K562 (cell line): ENCODE measurements around the gene CAMK1D. TPM values are rescaled to one million over a fixed set of nuclear protein-coding genes. Genes with fewer than 3 reads are reported as not detected.
A peak's percentile ranks its signal among the peaks of the same experiment; 100 is the strongest.

ENCODE experiments used
- ATAC-seq: fragments of 200-7000 bp; cut with Tn5 transposase; 3 replicates; pipeline ENCODE4 v1.9.1; 2020; ENCODE audit warnings: moderate library complexity
- BruUV-seq: library from RNA; stranded (reverse); fragments of 400-500 nt; replicated peaks from 2 replicates; lab custom pipeline; 2021; lab: Mats Ljungman, UMichigan
- CTCF ChIA-PET: fragments of 300-600 bp; formaldehyde crosslinking; extraction: SDS; loops from one replicate; lab custom pipeline; 2021; ENCODE audit warnings: low intra/inter-chr PET ratio; lab: Yijun Ruan, JAX
- POLR2A ChIA-PET: fragments of 300-600, 350-650 bp; sonication (Branson Sonifier 250); formaldehyde crosslinking; extraction: SDS; loops from one replicate; lab custom pipeline; 2021; ENCODE audit warnings: antibody characterized with exemption, inconsistent platforms; lab: Yijun Ruan, JAX
- DNase-seq, 4 experiments: peaks; one replicate each; pipeline versions ENCODE4 v3.0.0 to v3.0.0-alpha.2; 2011 to 2018; ENCODE audit warnings: low spot score in 3 of 4, mixed read lengths in 3 of 4; ENCODE audit errors: extremely low read depth in 1 of 4
- FAIRE-seq: peaks from 2 replicates; lab custom pipeline; 2011; peaks lifted over from hg19 to GRCh38; lab: Jason Lieb, UNC
- H2AFZ ChIP-seq: 2 replicates; pipeline ENCODE4 v1.6.0; 2011; ENCODE audit warnings: low read depth, low read length, control low read depth, inconsistent platforms
- H3K27ac ChIP-seq: fragments of 200-600 bp; 3 replicates; pipeline ENCODE4 v1.8.0; 2011; ENCODE audit warnings: low read depth, mild to moderate bottlenecking, control low read depth, inconsistent platforms, low read length, moderate library complexity, mixed read lengths; ENCODE audit errors: extremely low read depth
- H3K27me3 ChIP-seq, 2 experiments: fragments of 300-600 bp in 1 of 2; 2 replicates in 1 of 2; 3 replicates in 1 of 2; pipeline versions ENCODE4 v1.6.0 to v1.8.0; 2011; ENCODE audit warnings: inconsistent platforms in 2 of 2, low read length in 2 of 2, mild to moderate bottlenecking in 1 of 2, mixed read lengths in 1 of 2, moderate library complexity in 1 of 2; ENCODE audit not compliant: control insufficient read depth in 2 of 2, insufficient read depth in 2 of 2
- H3K36me3 ChIP-seq: fragments of 300-600 bp; 3 replicates; pipeline ENCODE4 v1.8.0; 2011; ENCODE audit warnings: mild to moderate bottlenecking, low read length, inconsistent platforms; ENCODE audit not compliant: control insufficient read depth, insufficient read depth
- H3K4me1 ChIP-seq, 2 experiments: fragments of 200-600 bp in 1 of 2; replicated peaks in 1 of 2; 2 replicates in 1 of 2; 3 replicates in 1 of 2; pipeline versions ENCODE4 v1.5.1 to v1.8.0; 2011; ENCODE audit warnings: inconsistent platforms in 2 of 2, low read length in 2 of 2, mild to moderate bottlenecking in 1 of 2, mixed read lengths in 1 of 2, moderate library complexity in 1 of 2; ENCODE audit not compliant: control insufficient read depth in 2 of 2, insufficient read depth in 2 of 2
- H3K4me2 ChIP-seq: 2 replicates; pipeline ENCODE4 v1.6.1; 2011; ENCODE audit warnings: low read length, control low read depth, inconsistent platforms, mixed read lengths; ENCODE audit not compliant: insufficient read depth
- H3K4me3 ChIP-seq: fragments of 200-600 bp; sonication (generic), shearing (Covaris generic); 2 replicates; pipeline ENCODE4 v1.5.1; 2016; ENCODE audit warnings: control low read depth, inconsistent platforms
- H3K79me2 ChIP-seq: fragments of 200-600 bp; 3 replicates; pipeline ENCODE4 v1.8.0; 2011; ENCODE audit warnings: low read length, inconsistent platforms; ENCODE audit not compliant: control insufficient read depth, insufficient read depth
- H3K9ac ChIP-seq, 2 experiments: 2 replicates each; pipeline versions ENCODE4 v1.6.0 to v1.6.1; 2011; ENCODE audit warnings: low read depth in 2 of 2, low read length in 2 of 2, control low read depth in 1 of 2, inconsistent platforms in 1 of 2, mild to moderate bottlenecking in 1 of 2, mixed read lengths in 1 of 2; ENCODE audit not compliant: insufficient read depth in 1 of 2
- H3K9me1 ChIP-seq: one replicate; pipeline ENCODE4 v1.6.0; 2011; ENCODE audit warnings: inconsistent platforms, mild to moderate bottlenecking, low read length, moderate library complexity; ENCODE audit not compliant: control insufficient read depth, insufficient read depth
- H3K9me3 ChIP-seq: replicated peaks from 2 replicates; pipeline ENCODE4 v1.5.1; 2011; ENCODE audit warnings: low read depth, low read length, inconsistent platforms; ENCODE audit not compliant: control insufficient read depth, insufficient read depth
- H4K20me1 ChIP-seq: replicated peaks from 2 replicates; pipeline ENCODE4 v1.6.1; 2011; ENCODE audit warnings: low read length, inconsistent platforms, mixed read lengths; ENCODE audit not compliant: control insufficient read depth, insufficient read depth
- BRD9 ChIP-seq: fragments of 450-650 bp; IDR thresholded peaks from 2 replicates; pipeline ENCODE4 v1.6.1; 2018; ENCODE audit warnings: low read depth; ENCODE audit not compliant: partially characterized antibody
- CEBPB ChIP-seq: fragments of 450-650 bp; IDR thresholded peaks from 2 replicates; pipeline ENCODE4 v1.6.1; 2016; ENCODE audit warnings: missing genetic modification characterization, missing compliant biosample characterization
- CEBPG ChIP-seq, 3 experiments: fragments of 200-800 bp in 1 of 3; sonication (Bioruptor generic) in 1 of 3; sonication (generic) in 1 of 3; formaldehyde crosslinking in 1 of 3; IDR thresholded peaks in 2 of 3; conservative IDR thresholded peaks in 1 of 3; 2 replicates each; pipeline versions ENCODE4 v1.6.1 to v1.8.0; 2016 to 2022; ENCODE audit warnings: missing compliant biosample characterization in 2 of 3, missing genetic modification characterization in 2 of 3, mild to moderate bottlenecking in 1 of 3, missing genetic modification reagents in 1 of 3
- DDX20 ChIP-seq: fragments of 450-650 bp; IDR thresholded peaks from 2 replicates; pipeline ENCODE4 v1.6.1; 2016; ENCODE audit warnings: missing genetic modification characterization, low read depth, mild to moderate bottlenecking, missing compliant biosample characterization, moderate library complexity
- MECOM ChIP-seq: fragments of 250-450 bp; sonication (Bioruptor Pico); IDR thresholded peaks from 2 replicates; pipeline ENCODE4 v1.8.0; 2022; ENCODE audit warnings: inconsistent platforms
- PRDM10 ChIP-seq: fragments of 450-650 bp; IDR thresholded peaks from 2 replicates; pipeline ENCODE4 v1.6.1; 2018; ENCODE audit not compliant: partially characterized antibody
- RBM25 ChIP-seq: fragments of 200-400 bp; formaldehyde crosslinking; IDR thresholded peaks from 2 replicates; pipeline ENCODE4 v1.6.1; 2018; ENCODE audit warnings: low read length, low read depth, moderate library complexity; ENCODE audit not compliant: severe bottlenecking
- SMARCC2 ChIP-seq: fragments of 450-650 bp; IDR thresholded peaks from 2 replicates; pipeline ENCODE4 v1.6.1; 2017; ENCODE audit warnings: antibody characterized with exemption, moderate library complexity, mild to moderate bottlenecking, low read depth
- SNRNP70 ChIP-seq: fragments of 200-400 bp; formaldehyde crosslinking; optimal IDR thresholded peaks from 2 replicates; pipeline ENCODE3; 2017; ENCODE audit warnings: low read depth, low read length
- SOX6 ChIP-seq: fragments of 450-650 bp; IDR thresholded peaks from 2 replicates; pipeline ENCODE4 v1.6.1; 2014; ENCODE audit warnings: mild to moderate bottlenecking
- U2AF2 ChIP-seq: fragments of 200-400 bp; formaldehyde crosslinking; optimal IDR thresholded peaks from 2 replicates; pipeline ENCODE3; 2017; ENCODE audit warnings: low read depth, mild to moderate bottlenecking, low read length
- ZBTB33 ChIP-seq: sonication (generic); formaldehyde crosslinking; IDR thresholded peaks from 2 replicates; pipeline ENCODE4 v1.8.1; 2023; ENCODE audit warnings: mild to moderate bottlenecking, missing genetic modification reagents
- WGBS: fragments of 100-300 bp; shearing (Covaris generic); methylation state at CpG from one replicate; pipeline ENCODE4 v1.1.6; 2016; ENCODE audit warnings: low coverage, mixed read lengths; ENCODE audit not compliant: insufficient coverage; ENCODE audit errors: missing lambda C conversion rate; 5-methylcytosine and 5-hydroxymethylcytosine counted together
- in situ Hi-C: fragments of 300-500 bp; cut with MboI; formaldehyde crosslinking; loops from 4 replicates; pipeline ENCODE4 v1.15.0; 2018; ENCODE audit warnings: inconsistent platforms, mixed read lengths
- intact Hi-C: fragments of 100-400 bp; cut with micrococcal nuclease; formaldehyde crosslinking; loops from 2 replicates; pipeline ENCODE4 v1.14.2; 2022
- polyA plus RNA-seq, 8 experiments: library from polyadenylated mRNA; depleted of rRNA in 4 of 8; stranded (reverse) in 5 of 8; unstranded in 3 of 8; fragments of >200 nt; fragmentation: Nextera tagmentation in 2 of 8; fragmentation: Illumina TruSeq in 1 of 8; extraction: Ambion mirVana in 2 of 8; extraction: Trizol in 1 of 8; gene quantifications; 2 replicates each; pipeline versions ENCODE4 v1.2.1 to v1.2.3, GENCODE V29; 2011 to 2014; ENCODE audit warnings: inconsistent platforms in 1 of 8, missing spikeins in 1 of 8
- total RNA-seq, 7 experiments: library from RNA; depleted of rRNA in 6 of 7; stranded (reverse); fragments of >200 nt in 6 of 7; fragmentation: Illumina TruSeq in 2 of 7; extraction: Trizol in 2 of 7; gene quantifications; 2 replicates each; pipeline versions ENCODE4 v1.2.1 to v1.2.3, GENCODE V29; 2011 to 2021; ENCODE audit warnings: low replicate concordance in 1 of 7

The CAMK1D gene
- total and polyA plus RNA-seq, 9 of the 15 experiments (the other 6 are each of a cell fraction or from before 2014, with no cell fraction given) = 0.12 to 0.24 (median 0.20) TPM; not detected in 5

- H4K20me1 ChIP-seq = no peaks in the 10 kb centered on the region
- in situ Hi-C loops = no loop called here
- POLR2A ChIA-PET = interaction anchor here (0.6 kb wide), 1 partner anchor 91 kb away, joined by 3 read pairs; no protein-coding TSS in a partner anchor
- ATAC-seq (no peak), FAIRE-seq (no peak), DNase-seq (no peak)
- intact Hi-C loops = no loop called here
- H3K9me3 ChIP-seq = no peaks in the 10 kb centered on the region
- no peak overlapping the region for H3K27ac ChIP-seq
- TF ChIP-seq DDX20 (tag) (no peak), SNRNP70 (no peak), ZBTB33 (no peak), CEBPB (tag) (peak; percentile 70), SMARCC2 (no peak), U2AF2 (no peak), MECOM (CRISPR knock-in tag) (no peak), SOX6 (no peak), RBM25 (peak; percentile 21), CEBPG (CRISPR knock-in tag; IDR thresholded peaks at IDR 0.05) (no peak), CEBPG (tag; conservative IDR thresholded peaks at IDR 0.05 in 1 of 2, IDR thresholded peaks at IDR 0.05 in 1 of 2) (peak in 1 of 2 experiments; percentile 56; a peak in 2 of 4 replicates), PRDM10 (no peak), BRD9 (no peak)
- no peaks in the 10 kb centered on the region for H3K79me2 ChIP-seq
- CTCF ChIA-PET = no interaction called here
- WGBS = 12% methylated on average over 9 of the region's 11 CpGs
- no peaks in the 10 kb centered on the region; a peak in 1 of 5 replicates for H3K4me1 ChIP-seq
- peaks cover 11 to 30% of the 10 kb centered on the region in 2 experiments; a peak in 4 of 5 replicates for H3K27me3 ChIP-seq
- no peak overlapping the region for H3K9ac ChIP-seq
- H3K9me1 ChIP-seq = no peaks in the 10 kb centered on the region
- no peaks in the 10 kb centered on the region for H3K36me3 ChIP-seq
- no peak overlapping the region for H2AFZ ChIP-seq
- no peak overlapping the region for H3K4me3 ChIP-seq
- H3K4me2 ChIP-seq = no peak overlapping the region
- BruUV-seq = no TSS peak
Measured at GRCh38 chr10:12332572-12333379, 16.6 kb upstream of the CAMK1D start.
